A549 (cell line): ENCODE data around the gene RBSN. TPM values are rescaled to one million over a fixed set of nuclear protein-coding genes. Genes with fewer than 3 reads are reported as not detected.

Source experiments
- ATAC-seq, 2 experiments: fragments of 200-7000 bp in 1 of 2; fragments of >200 bp in 1 of 2; cut with Nextera tagmentation in 1 of 2; cut with Tn5 transposase in 1 of 2; 3 replicates each; pipeline versions ENCODE4 v1.8.0 to v1.9.1; 2018 to 2020; ENCODE audit warnings: mild to moderate bottlenecking in 1 of 2, moderate library complexity in 1 of 2
- CTCF ChIA-PET: fragments of 300-600 bp; sonication (Branson Sonifier 250); formaldehyde crosslinking; extraction: SDS; loops from one replicate; lab custom pipeline; 2021; ENCODE audit warnings: antibody characterized with exemption, inconsistent platforms; lab: Yijun Ruan, JAX
- POLR2A ChIA-PET: fragments of 350-600 bp; formaldehyde crosslinking; extraction: SDS; loops from one replicate; lab custom pipeline; 2021; ENCODE audit warnings: antibody characterized with exemption, inconsistent platforms; lab: Yijun Ruan, JAX
- DNase-seq, 2 experiments: peaks; one replicate each; pipeline versions ENCODE4 v3.0.0 to v3.0.0-alpha.2; 2011 to 2016; ENCODE audit warnings: low read depth in 1 of 2, low spot score in 1 of 2
- FAIRE-seq: peaks from 2 replicates; lab custom pipeline; 2011; peaks lifted over from hg19 to GRCh38; lab: Jason Lieb, UNC
- H3K27ac ChIP-seq, 2 experiments: fragments of >200 bp; sonication (Bioruptor Twin); formaldehyde crosslinking; 3 replicates each; pipeline ENCODE4 v1.5.1; 2016 to 2017
- H3K4me1 ChIP-seq: fragments of >200 bp; sonication (Bioruptor Twin); formaldehyde crosslinking; 3 replicates; pipeline ENCODE4 v1.6.1; 2016
- H3K4me2 ChIP-seq: fragments of >200 bp; sonication (Bioruptor Twin); formaldehyde crosslinking; 3 replicates; pipeline ENCODE4 v1.6.1; 2016
- H3K4me3 ChIP-seq: fragments of >200 bp; sonication (Bioruptor Twin); formaldehyde crosslinking; 3 replicates; pipeline ENCODE4 v1.5.1; 2016
- H3K9me3 ChIP-seq: fragments of >200 bp; sonication (Bioruptor Twin); formaldehyde crosslinking; 3 replicates; pipeline ENCODE4 v1.6.1; 2016
- BHLHE40 ChIP-seq: IDR thresholded peaks from 2 replicates; pipeline ENCODE4 v1.6.1; 2012; ENCODE audit warnings: low read depth, low read length, inconsistent platforms
- CHD4 ChIP-seq: fragments of 200-600 bp; sonication (generic); IDR thresholded peaks from 2 replicates; pipeline ENCODE4 v1.6.1; 2016; ENCODE audit warnings: antibody characterized with exemption, mild to moderate bottlenecking, borderline replicate concordance
- E2F6 ChIP-seq: IDR thresholded peaks from 2 replicates; pipeline ENCODE4 v1.6.1; 2012; ENCODE audit warnings: low read depth, borderline replicate concordance
- EP300 ChIP-seq, 2 experiments: fragments of >200 bp; sonication (Bioruptor Twin); formaldehyde crosslinking; IDR thresholded peaks; 2 replicates in 1 of 2; 3 replicates in 1 of 2; pipeline ENCODE4 v1.6.1; 2016 to 2017
- ESRRA ChIP-seq: fragments of 150-350 bp; IDR thresholded peaks from 2 replicates; pipeline ENCODE4 v1.6.1; 2014; ENCODE audit warnings: mild to moderate bottlenecking, low read length, borderline replicate concordance
- FOXS1 ChIP-seq: fragments of 250-450 bp; sonication (Bioruptor Pico); IDR thresholded peaks from 2 replicates; pipeline ENCODE4 v1.5.0; 2020; ENCODE audit warnings: mild to moderate bottlenecking, moderate library complexity
- HDAC2 ChIP-seq: fragments of 200-600 bp; sonication (generic); IDR thresholded peaks from 2 replicates; pipeline ENCODE4 v1.6.1; 2016
- HMGXB4 ChIP-seq: fragments of 250-450 bp; sonication (Bioruptor Pico); IDR thresholded peaks from 2 replicates; pipeline ENCODE4 v1.5.0; 2021; ENCODE audit warnings: mild to moderate bottlenecking, moderate library complexity, borderline replicate concordance
- HOXB13 ChIP-seq: fragments of 250-450 bp; sonication (Bioruptor Pico); IDR thresholded peaks from 2 replicates; pipeline ENCODE4 v1.5.0; 2020; ENCODE audit warnings: low read depth, mild to moderate bottlenecking, moderate library complexity
- MAFK ChIP-seq: fragments of 450-650 bp; IDR thresholded peaks from 2 replicates; pipeline ENCODE4 v1.6.1; 2014; ENCODE audit not compliant: partially characterized antibody
- PBX3 ChIP-seq: IDR thresholded peaks from 2 replicates; pipeline ENCODE4 v1.6.1; 2012
- PHF8 ChIP-seq: fragments of 200-600 bp; sonication (generic); IDR thresholded peaks from 2 replicates; pipeline ENCODE4 v1.6.1; 2016; ENCODE audit warnings: low read depth, mild to moderate bottlenecking, antibody characterized with exemption, moderate library complexity, borderline replicate concordance
- POLR2A ChIP-seq: IDR thresholded peaks from 2 replicates; pipeline ENCODE4 v1.6.1; 2012; ENCODE audit warnings: mild to moderate bottlenecking, low read length
- SREBF2 ChIP-seq: fragments of 450-650 bp; IDR thresholded peaks from 2 replicates; pipeline ENCODE4 v1.6.1; 2014; ENCODE audit warnings: mild to moderate bottlenecking, moderate library complexity
- TFCP2L1 ChIP-seq: fragments of 250-450 bp; sonication (Bioruptor Pico); IDR thresholded peaks from 2 replicates; pipeline ENCODE4 v1.5.0; 2021; ENCODE audit warnings: mild to moderate bottlenecking
- TP53 ChIP-seq: fragments of 250-450 bp; sonication (Bioruptor Pico); IDR thresholded peaks from 2 replicates; pipeline ENCODE4 v1.5.0; 2021; ENCODE audit warnings: mild to moderate bottlenecking, moderate library complexity
- USF2 ChIP-seq: fragments of 450-650 bp; IDR thresholded peaks from 2 replicates; pipeline ENCODE4 v1.6.1; 2014; ENCODE audit warnings: antibody characterized with exemption
- ZC3H11A ChIP-seq: fragments of 450-650 bp; IDR thresholded peaks from 2 replicates; pipeline ENCODE4 v1.6.1; 2014; ENCODE audit warnings: antibody characterized with exemption, mild to moderate bottlenecking
- ZSCAN20 ChIP-seq: fragments of 250-450 bp; sonication (Bioruptor Pico); IDR thresholded peaks from 2 replicates; pipeline ENCODE4 v1.8.0; 2022; ENCODE audit warnings: mild to moderate bottlenecking, moderate library complexity
- WGBS: methylation state at CpG from one replicate; pipeline ENCODE4 v1.1.6; 2017; ENCODE audit errors: missing lambda C conversion rate; 5-methylcytosine and 5-hydroxymethylcytosine counted together
- polyA plus RNA-seq, 4 experiments: library from polyadenylated mRNA; depleted of rRNA in 3 of 4; stranded (reverse); fragments of >200 nt; fragmentation: RNase III in 1 of 4; extraction: RNeasy Plus Mini Kit Qiagen cat#74134 plus additional on column Dnase treatment in 1 of 4; gene quantifications; 2 replicates in 3 of 4; 3 replicates in 1 of 4; pipeline ENCODE4 v1.2.3, GENCODE V29; 2011 to 2017

RBSN gene
- polyA plus RNA-seq, 2 of the 4 experiments (the other 2 are of a cell fraction): 9.5 to 14.9 TPM

- Histone ChIP-seq H3K4me3 (no peak overlapping the region), H3K4me1 (0 out of 3 replicates have a peak, but pooled peaks cover 3% of the 10 kb centered on the region), H3K27ac (no peak overlapping the region), H3K9me3 (no peaks in the 10 kb centered on the region), H3K4me2 (no peak overlapping the region)
- CTCF ChIA-PET: interaction anchor here (1.1 to 1.2 kb wide), 2 partner anchors 8 to 122 kb away, joined by 4 read pairs; no protein-coding TSS in a partner anchor
- TF ChIP-seq MAFK: peak; percentile 82
- TF ChIP-seq EP300 (IDR thresholded peaks at IDR 0.05): no peak
- DNase-seq (no peak), FAIRE-seq (no peak), ATAC-seq (no peak)
- WGBS: 88% methylated on average over 11 of the region's 11 CpGs
- POLR2A ChIA-PET: no interaction called here
Observed at GRCh38 chr3:15043408-15044171, 55.4 kb downstream of the RBSN start.

GRCh38 chr3:15042936-15043335 is 56.0 kb downstream of the RBSN start:
- ChIA-PET POLR2A (no interaction called here), CTCF (interaction anchor here (1.1 kb wide), 1 partner anchor 9 kb away, joined by 4 read pairs; no protein-coding TSS in a partner anchor)
- ATAC-seq (no peak), FAIRE-seq (no peak), DNase-seq (no peak)
- TF ChIP-seq HDAC2: no peak
- no peak for TF ChIP-seq BHLHE40
- no peak for TF ChIP-seq ESRRA
- no peak overlapping the region for H3K4me2 ChIP-seq
- H3K27ac ChIP-seq: no peak overlapping the region
- H3K4me3 ChIP-seq: no peak overlapping the region
- no peaks in the 10 kb centered on the region for H3K9me3 ChIP-seq
- H3K4me1 ChIP-seq: 0 out of 3 replicates have a peak, but pooled peaks cover 3% of the 10 kb centered on the region
- WGBS: 89% methylated on average over 3 of the region's 3 CpGs

- Histone ChIP-seq H3K9me3 (no peaks in the 10 kb centered on the region), H3K27ac (no peak overlapping the region), H3K4me3 (no peak overlapping the region), H3K4me1 (0 out of 3 replicates have a peak, but pooled peaks cover 3% of the 10 kb centered on the region), H3K4me2 (no peak overlapping the region)
- POLR2A ChIA-PET: no interaction called here
- FAIRE-seq (no peak), ATAC-seq (no peak), DNase-seq (no peak)
- CTCF ChIA-PET: no interaction called here
- TF ChIP-seq ZC3H11A: no peak
- TF ChIP-seq TFCP2L1 (CRISPR knock-in tag): no peak
- TF ChIP-seq TP53: no peak
- TF ChIP-seq HDAC2: no peak
- TF ChIP-seq HMGXB4 (CRISPR knock-in tag): no peak
- 80% methylated on average over 3 of the region's 3 CpGs for WGBS
Observed at GRCh38 chr3:15041950-15042349, 57.0 kb downstream of the RBSN start.

- POLR2A ChIA-PET: no interaction called here
- TF ChIP-seq HOXB13 (CRISPR knock-in tag): no peak
- no peak for TF ChIP-seq E2F6
- TF ChIP-seq PBX3: no peak
- TF ChIP-seq CHD4: no peak
- no peak for TF ChIP-seq POLR2A
- TF ChIP-seq SREBF2: no peak
- no peak for TF ChIP-seq ZSCAN20 (CRISPR knock-in tag)
- TF ChIP-seq FOXS1 (CRISPR knock-in tag): no peak
- no peak for TF ChIP-seq USF2
- TF ChIP-seq PHF8: no peak
- FAIRE-seq (no peak), DNase-seq (no peak), ATAC-seq (no peak)
- Histone ChIP-seq H3K4me2 (no peak overlapping the region), H3K4me1 (0 out of 3 replicates have a peak, but pooled peaks cover 3% of the 10 kb centered on the region), H3K4me3 (no peak overlapping the region), H3K27ac (no peak overlapping the region), H3K9me3 (no peaks in the 10 kb centered on the region)
- CTCF ChIA-PET: no interaction called here
- WGBS: 77% methylated on average over 3 of the region's 3 CpGs
Observed at GRCh38 chr3:15040844-15041243, 58.1 kb downstream of the RBSN start.
